GM18508 (cell line): ENCODE measurements around the gene EGR4.
"Not testable (repeated sequence)": the region's sequence is repeated elsewhere in the genome, so short reads cannot be mapped to it uniquely, and the experiment has no call there.

Source experiments
- ATAC-seq: cut with Tn5 transposase; IDR thresholded peaks from one replicate; pipeline ENCODE4 v1.9.1; 2021; ENCODE audit warnings: moderate number of reproducible peaks; ENCODE audit not compliant: insufficient read depth, unreplicated experiment

The EGR4 gene

GRCh38 chr2:73265298-73266060 lies 27.9 kb downstream of the EGR4 start:
- ATAC-seq = no peak

- ATAC-seq = no peak
These were observed 28.6 kb downstream of the EGR4 start for GRCh38 chr2:73264783-73265182.

DNA sequence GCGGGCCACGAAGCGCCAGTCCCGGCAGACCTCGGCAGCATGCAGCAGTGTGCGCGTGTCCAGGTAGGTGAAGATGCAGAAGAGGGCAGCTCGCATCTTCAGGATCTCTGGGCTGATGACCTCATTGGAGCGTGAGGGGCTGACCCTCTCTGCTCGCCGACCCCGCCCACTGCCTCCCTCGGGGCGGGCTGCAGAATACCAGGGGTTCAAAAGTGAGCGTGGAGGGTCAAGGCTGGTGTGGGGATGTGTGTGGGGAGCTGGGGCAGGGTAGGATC lies 29.1 kb downstream of the EGR4 start:
- ATAC-seq = no peak

GRCh38 chr2:73263540-73264331 lies 29.6 kb downstream of the EGR4 start:
- no peak for ATAC-seq

- not testable (repeated sequence) for ATAC-seq
These were observed 30.5 kb downstream of the EGR4 start for GRCh38 chr2:73262691-73263429.

- no peak for ATAC-seq
These were observed 31.2 kb downstream of the EGR4 start for GRCh38 chr2:73262108-73262651.

DNA sequence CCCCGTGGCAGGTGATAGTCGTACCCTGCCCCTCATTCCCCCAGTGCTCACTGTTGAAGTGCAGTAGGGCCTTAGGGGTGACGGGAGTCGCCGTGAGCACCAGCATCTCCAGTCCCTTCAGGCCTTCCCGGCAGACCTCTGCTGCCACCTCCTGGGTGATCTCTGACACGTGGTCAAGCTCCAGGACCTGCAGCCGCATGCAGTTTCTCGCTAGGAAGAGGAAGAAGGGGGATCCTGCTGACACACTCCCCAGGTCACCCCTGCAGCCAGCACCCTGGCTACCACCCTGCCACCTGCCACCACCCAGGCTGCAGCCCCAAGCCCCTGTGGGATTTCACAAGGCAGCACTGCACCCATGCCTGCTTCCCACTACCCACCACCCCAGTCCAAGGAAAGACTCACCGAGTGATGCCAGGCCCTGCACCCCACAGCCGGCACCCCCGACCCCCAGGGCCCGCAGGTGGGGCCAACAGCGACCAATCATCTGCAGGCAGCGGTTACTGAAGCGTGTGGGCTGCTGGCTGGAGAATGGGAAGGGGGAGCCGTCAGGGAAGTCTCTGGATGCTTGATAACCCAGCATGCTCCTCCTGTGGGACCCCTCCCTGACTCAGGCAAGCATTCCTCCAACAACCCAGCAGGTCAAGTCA lies 32.9 kb downstream of the EGR4 start:
- ATAC-seq = no peak

DNA sequence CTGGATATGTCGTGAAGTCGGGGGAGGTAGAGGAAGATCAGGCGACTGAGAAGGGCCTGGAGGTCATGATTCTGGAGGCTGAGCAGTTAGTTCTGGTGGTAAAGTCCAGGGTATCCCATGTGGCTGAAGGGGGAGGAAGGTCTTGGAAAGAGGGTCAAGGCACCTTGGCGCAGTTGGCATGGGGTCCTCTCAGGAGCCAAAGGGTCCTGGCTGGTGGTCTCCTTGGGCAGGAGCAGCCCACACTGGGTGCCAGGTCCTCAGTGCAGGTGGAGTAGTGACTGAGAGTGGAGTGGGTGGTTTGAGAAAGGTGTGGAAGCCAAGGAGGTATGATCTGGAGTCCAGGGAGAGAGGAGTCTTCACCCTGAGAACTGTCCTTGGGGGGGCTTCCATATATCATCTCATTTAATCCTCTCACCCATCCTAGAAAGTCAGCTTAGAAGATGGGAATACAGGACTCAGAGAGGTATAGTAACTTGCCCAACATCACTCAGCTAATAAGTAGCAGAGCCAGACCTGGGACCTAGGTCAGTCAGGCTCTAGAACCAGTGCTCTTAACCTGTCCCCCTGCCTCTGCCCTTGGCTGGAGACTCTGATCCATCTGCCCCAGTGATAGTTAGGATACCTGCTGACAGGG lies 33.5 kb downstream of the EGR4 start:
- no peak for ATAC-seq

GRCh38 chr2:73259276-73259675 lies 34.1 kb downstream of the EGR4 start:
- ATAC-seq = no peak

DNA sequence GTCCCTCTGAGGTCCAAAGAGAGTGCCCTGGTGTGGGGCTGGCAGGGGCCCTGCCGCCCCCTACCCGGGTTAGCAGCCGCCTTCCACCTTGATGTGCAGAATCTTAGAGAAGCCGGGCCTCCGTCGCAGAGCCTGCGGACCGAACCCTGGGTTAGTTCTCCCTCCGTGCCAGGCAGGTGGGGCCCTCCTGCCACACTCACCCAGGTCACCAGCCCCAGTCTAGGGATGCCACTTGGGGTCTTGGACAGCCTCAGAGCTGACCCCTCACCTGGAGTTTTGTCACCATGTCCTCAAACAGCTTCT lies 34.5 kb downstream of the EGR4 start:
- no peak for ATAC-seq

DNA sequence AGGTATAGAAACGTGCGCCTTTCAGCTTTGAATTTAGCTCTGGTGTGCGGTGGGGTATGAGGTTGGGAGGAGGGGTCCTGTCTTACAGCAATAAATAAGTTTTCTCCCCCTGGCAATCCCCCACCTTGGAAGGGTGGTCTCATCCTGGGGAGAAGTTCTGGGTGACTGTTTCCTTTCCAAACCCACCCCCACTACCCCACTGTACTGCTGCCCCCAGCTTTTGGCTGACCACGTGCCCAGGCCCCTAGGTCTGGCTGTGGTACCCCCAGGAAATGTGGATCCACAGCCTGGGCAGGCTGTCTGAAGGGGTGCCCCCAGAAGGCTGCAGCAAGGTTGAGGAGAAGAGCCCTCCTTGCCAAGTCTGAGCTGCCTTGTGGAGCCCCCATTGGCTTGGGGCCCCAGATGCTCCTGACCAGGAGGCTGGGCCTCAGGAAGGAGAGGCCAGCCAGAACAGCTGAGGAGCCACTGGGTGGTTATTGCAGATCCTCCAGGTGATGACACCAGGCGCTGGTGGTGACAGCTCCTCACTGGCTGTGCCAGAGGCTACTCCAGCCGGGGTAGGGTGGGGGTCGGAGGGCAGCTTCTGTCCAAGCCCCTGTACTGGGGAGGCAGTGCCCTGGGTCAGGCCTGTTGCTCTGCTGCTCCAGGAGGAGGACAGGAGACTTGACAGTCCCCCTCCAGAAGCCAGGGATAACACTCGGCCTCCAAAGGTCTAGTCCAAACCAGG lies 35.0 kb downstream of the EGR4 start:
- ATAC-seq = no peak

DNA sequence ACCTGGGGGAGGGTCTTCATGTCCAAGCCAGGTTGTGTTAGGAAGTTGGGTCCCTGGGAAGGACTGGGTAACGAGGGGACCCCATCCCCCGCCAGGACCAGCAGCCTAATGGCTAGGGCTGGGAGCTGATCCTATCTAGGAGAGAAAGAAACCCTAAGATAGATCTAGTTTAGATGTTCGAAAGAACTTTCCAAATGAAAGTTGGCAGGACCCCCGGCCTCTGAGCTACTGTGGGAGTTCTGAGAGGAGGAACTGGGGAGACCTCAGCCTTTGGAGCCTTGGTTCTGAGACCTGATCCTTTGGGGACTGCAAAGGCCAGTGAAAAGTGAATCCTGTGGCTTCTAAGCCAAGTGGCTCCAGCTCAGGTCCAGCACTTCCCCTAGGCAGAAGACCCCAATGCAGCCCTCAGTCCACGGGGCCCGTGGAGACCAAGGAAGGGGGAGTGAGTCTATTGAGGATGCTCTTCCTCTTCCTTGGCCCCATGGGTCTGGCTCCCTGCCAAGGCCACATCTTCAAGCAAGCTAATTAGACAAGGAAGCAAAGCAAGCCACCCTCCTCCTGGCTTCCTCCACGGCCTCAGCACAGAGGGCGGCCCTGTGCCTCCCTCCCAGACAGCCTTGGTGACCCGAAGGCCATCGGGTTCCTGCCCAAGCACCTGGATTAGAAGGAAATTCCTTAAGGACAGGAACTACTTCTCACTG lies 35.8 kb downstream of the EGR4 start:
- no peak for ATAC-seq

- no peak for ATAC-seq
These were observed 36.3 kb downstream of the EGR4 start for GRCh38 chr2:73257021-73257420.

DNA sequence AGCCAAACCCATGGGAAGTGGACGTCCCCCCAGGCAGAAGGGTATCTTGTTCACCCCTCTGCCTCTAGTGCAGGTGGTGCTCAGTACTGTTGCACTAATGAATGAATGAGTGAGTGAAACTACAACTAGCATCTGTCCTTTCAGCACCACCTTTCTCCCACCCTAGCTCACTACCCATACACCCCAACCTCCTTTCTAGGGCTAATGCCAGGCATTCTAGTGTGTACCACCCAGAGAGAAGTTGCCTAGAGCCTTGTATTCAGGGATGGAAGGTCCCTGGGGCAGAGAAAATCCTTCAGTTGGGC lies 36.8 kb downstream of the EGR4 start:
- ATAC-seq = no peak

- ATAC-seq = no peak
These were observed 37.3 kb downstream of the EGR4 start for GRCh38 chr2:73255907-73256617.

DNA sequence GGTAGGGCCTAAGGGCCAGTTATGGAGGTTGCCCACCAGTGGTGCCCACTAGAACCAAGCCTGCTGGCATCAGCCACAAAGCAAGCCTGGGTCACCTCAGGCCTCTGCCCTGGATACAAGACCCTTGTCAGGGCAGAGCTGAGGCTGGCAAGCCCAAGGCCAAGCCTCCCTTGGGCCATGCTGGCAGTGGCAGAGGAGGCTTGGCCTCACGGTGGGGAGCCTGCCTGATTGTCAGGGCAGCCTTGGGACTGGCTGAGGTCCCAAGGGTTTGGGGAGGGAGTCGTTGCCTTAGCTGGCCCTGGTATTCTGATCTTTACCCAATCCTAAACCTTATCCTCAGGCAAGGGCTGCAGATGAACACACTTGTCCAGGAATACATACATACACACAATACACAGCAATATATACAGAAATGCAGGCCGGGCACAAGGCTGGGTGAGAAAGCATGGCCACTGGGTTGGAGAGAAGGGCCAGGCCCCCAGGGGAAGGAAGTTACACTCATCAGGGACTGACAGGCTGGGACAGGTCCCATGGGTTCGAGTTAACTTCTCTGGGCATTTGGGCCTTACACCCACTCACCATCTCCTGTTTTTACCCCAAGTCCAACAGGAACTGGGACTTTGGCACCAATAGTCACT lies 38.2 kb downstream of the EGR4 start:
- ATAC-seq = no peak

- ATAC-seq = no peak
These were observed 38.9 kb downstream of the EGR4 start for GRCh38 chr2:73254343-73255006.

- ATAC-seq = no peak
These were observed 39.4 kb downstream of the EGR4 start for GRCh38 chr2:73253901-73254300.
